ENCODE measurements around the gene PAAF1. TPM values are rescaled to one million over a fixed set of nuclear protein-coding genes. Genes with fewer than 3 reads are reported as not detected.
A peak's percentile ranks its signal among the peaks of the same experiment; 100 is the strongest.

PAAF1 gene
- total RNA-seq, 1 donor from 2014 or later = 22.0 TPM

DNA sequence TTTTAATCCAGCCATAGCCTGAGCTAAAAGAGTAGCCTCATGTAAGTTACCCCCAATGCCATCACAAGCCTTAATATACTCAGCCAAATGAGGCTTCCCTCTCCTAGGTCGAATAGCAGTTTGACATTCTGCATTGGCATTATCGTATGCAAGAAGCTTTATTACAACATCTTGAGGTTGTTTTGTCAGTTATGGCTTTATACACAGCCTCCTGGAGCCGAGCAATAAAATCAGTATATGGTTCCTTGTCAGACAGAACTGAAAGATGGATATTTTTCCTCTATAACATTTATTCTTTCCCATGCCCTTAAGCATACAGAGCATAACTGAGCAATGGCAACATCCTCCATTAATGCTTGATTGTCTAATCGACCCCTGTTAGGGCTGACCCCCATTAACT is 68.6 kb downstream of the PAAF1 start:
- DNase-seq (ENCODE audit: low read depth) = no peak

DNA sequence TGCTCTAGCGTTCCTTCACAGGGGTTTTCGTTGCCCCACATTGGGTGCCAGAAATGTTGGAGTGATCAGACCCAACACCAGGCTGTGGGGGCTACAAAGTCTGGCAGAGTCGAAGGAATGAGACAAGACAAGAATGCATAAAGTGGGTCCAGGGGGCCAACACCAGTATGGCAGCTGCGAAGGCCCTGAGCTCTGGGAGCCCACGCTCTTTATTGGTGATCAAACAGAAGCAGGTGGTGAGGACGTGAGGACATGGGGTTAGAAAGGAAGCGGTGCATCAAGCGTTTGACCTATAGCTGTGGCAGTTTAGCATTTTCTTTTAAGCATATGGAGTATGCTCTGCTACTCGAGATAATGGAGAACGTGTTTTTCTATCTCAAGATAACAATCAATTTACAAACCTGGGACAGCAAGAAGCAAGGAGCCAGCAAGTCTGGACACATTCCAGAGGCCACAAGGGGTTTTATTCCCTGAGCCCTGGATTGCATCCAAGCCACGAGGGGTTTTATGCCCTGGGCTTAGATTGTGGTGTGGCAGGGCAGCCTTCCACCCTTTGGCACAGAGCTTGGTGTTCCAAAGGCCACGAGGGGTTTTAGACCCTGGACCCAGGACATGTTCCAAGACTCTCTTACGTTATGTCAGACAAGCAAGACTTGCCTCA is 70.1 kb downstream of the PAAF1 start:
- no peak for DNase-seq (ENCODE audit: low read depth)

DNA sequence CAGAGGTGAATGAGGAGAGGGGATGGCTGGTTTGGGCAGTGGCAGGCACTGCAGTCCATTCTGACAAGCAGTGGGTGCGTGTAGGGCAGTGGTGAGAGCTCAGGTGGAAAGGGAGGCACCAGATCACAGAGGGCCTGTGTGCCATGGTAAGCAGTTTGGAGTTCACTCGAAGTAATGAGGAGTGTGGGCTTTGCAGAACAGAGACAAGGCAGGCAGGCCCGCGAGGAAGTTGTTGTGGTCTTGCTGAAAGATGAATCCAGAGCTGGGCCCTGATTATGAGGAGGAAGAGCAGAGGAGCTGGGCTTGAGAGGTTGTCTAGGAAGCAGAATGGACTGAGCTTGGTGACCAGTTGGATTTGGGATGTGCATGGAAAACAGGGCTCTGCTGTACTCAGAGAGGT is 72.4 kb downstream of the PAAF1 start:
- DNase-seq (ENCODE audit: low read depth) = no peak

DNA sequence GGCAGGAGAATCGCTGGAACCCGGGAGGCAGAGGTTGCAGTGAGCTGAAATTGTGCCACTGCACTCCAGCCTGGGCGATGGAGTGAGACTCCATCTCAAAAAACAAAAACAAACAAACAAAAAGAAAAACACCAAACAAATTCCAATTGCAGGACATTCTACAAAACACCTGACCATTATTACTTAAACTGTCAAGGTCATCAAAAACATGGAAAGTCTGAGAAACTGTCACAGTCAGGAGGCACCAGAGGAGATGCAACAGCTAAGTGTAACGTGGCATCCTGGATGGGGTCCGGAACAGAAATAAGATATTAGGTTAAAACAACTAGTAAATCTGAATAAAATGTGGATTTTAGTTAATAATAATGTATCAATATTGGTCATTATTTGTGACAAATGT is 73.1 kb downstream of the PAAF1 start:
- no peak for DNase-seq (ENCODE audit: low read depth)

DNA sequence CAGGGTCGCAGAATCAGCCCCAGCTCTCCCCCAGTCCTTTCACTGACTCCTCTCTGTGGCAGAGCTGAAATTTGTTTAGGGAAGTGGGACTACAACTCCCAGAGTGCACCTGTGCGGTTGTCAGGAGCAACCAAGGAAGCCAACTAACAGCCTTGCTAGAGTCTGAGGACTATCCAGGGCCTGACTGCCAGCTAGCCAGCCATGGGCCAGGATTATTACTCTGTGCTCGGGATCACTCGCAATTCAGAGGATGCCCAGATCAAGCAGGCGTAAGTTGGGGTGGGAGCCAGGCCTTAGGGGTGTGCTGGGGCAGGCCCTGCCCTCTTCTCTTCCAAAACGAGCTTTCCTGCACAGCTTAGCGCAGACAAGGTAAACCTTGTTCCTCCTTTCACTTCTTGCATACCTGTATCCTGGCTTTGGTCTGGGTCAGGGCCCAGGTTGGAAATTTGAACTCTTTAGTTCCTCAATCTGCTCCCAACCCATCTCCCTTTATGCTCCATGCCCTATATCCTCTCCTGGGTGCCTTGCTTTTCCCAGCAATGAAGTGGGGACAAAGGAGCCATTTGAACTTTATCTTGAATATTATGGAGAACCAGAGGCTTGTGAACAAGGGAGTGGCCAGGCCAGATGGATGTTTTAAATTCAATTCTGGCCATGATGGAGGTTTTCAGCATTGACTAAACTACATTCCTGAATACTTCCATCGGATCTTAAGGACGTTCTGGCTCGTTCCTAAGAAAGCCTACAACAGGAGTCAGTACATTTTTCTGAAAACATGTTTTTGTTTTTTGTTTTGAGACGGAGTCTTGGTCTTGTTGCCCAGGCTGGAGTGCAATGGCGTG is 74.3 kb downstream of the PAAF1 start, which contains the start of gene DNAJB13:
Gene DNAJB13, plus strand, starts transcription at position 158 of the 842 bp plus-strand sequence. Its CDS starts 44 bp downstream, at position 202.
- peak; percentile 58 for DNase-seq (ENCODE audit: low read depth)

DNA sequence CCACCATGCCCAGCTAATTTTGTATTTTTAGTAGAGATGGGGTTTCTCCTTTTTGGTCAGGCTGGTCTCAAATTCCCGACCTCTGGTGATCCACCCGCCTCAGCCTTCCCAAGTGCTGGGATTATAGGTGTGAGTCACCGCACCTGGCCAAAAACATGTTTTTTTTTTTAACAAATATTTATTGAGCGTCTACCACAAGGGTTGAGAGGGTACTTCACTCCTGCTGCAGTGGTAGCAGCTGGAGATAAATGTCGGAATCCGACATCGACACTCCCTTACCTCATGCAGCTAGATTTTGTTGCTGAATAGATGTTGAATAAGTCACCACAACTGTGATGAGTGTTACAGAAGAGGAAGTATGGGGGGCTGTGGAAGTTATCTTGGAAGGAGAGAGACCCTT is 75.0 kb downstream of the PAAF1 start:
- no peak for DNase-seq (ENCODE audit: low read depth)

DNA sequence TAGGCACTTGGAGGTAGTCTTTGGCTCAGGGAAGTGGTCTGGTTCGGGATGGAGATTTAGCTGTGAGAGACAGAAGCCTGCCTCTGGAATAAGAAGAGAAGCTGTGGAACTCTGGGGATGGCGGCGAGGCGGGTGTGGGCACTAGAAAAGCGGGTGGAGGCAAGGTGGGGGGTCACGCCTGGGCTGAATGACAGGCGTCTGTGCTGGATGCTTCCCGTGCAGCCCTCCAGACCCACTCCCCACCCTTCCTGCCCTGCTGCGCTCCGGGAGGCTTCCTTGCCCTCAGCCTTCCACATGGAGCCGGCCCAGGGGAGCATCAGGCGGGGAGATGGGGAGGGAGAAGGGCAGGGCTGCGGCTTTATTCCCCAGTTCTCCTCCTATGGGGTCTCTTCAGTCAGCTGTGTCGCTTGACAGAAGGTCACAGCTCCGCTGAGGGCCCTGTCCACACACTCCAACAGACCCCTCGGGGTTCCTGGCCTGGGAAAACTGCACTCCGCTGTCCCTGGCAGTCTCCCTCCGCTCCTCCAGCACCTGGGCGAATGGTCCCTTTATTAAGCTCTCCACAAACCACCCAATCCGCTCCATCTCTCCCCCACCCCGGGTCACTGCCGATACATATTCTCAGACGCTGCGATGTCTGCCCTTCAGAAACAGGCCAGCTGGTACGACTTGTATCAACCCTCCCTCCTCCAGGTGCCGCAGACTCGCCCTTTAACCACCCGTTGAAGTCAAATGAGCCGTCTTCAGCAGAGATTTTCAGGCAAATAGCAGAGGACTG is 80.3 kb downstream of the PAAF1 start:
- no peak for DNase-seq (ENCODE audit: low read depth)

DNA sequence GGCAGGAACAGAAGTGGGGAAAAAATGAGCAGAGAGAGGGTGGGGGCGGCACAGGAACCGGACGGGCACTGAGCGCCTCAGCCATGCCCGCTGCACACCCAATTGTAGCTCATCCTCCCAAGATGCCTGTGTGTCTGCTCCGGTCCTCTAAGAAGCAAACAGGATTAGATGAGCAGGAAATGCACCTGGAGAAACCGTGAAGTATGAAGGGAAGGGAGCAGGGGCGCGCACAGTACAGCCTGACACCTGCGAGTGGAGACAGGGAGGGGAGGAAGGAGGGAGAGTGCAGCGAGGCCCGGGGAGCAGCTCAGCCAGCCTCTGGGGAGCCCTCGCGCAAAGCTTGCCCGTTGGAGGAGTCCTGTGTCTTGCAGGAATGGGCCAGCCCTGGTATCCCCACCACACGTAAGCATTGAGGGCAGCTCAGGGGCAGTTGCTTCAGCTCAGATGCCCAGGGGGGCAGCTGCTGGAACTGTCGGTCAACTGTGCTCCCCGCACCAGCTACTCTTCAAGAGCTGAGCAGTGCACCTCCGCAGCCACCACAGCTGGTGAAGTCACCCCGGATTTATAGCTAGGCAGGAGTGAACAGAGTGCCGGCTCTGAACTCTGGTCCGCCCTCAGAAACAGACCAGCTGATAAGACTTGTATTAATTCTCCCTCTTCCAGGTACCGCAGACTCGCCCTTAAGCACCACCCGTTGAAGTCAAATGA is 81.0 kb downstream of the PAAF1 start:
- no peak for DNase-seq (ENCODE audit: low read depth)

DNA sequence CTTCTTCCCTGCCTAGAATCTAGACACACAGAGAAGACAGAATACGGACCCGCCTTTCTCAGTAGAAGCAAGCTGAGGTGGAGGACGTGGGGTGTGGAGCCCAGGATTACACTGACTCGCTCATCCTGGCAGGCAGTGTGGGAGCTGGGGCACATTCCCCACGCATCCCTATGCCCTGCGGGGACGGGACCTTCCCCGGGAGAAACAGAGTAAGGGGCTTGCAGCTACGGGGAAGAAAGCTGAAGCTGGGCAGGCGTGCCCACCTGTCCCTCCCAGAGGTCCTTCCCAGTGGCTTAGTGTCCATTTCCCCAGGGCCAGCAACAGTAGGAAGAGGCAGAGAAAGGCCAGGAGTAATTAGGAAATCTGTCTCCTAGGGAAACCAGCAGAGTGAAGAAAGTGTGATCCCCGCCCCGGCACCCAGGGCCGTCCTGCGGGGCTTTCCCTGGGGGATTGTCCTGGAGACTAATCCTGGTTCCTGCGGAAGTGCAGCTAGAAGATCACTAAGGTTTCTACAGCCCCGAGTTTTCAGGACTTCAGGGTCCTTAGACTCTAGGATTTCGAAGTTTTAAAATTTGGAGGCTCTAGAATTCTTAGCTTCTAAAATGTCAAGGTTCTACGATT is 81.8 kb downstream of the PAAF1 start:
- no peak for DNase-seq (ENCODE audit: low read depth)

DNA sequence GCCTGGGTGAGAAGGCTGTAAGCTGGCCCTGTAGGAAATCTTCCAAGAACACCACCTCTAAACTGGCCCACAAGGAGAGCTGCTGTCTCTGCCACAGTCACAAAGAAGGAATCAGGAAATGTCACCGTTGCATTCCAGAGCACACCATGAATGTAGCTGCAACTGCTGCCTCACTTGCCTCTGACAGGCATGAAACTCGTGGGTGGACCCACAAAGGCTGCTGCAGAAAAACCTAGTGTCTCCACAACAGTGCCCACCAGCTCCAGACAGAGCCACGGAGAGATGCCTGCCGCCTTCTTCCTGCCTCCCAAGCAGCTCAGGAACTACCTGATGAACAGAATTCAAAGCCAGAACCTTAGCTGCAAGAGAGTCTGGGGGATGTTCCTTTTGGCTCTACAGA is 84.5 kb downstream of the PAAF1 start:
- DNase-seq (ENCODE audit: low read depth) = peak; percentile 49

DNA sequence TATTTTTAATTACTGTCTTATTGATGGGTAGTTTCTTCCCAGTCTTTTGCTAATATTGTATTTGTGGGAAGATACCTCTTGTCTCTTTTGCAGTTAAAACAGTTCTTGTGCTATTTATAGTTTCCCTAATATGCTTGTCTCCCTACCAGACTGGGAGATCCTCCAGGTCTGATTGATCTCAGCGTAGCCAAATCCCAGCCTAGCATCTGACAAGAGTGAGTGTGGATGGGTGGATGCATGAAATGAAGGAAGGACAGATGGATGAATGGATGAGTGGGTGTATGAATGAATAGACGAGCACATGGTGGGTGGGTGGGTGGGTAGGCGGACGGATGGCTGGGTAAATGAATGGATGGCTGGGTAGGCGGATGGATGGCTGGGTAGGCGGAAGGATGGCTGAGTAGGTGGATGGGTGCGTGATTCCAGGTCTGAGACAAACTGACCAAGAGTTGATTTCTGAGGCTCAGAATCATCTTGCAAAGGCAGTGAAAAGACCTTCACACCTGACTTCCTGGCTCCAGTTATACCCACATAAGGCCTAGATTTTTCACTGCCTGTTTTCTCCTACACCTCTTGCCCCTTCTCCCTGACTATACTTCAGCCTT is 85.4 kb downstream of the PAAF1 start:
- DNase-seq (ENCODE audit: low read depth) = no peak

DNA sequence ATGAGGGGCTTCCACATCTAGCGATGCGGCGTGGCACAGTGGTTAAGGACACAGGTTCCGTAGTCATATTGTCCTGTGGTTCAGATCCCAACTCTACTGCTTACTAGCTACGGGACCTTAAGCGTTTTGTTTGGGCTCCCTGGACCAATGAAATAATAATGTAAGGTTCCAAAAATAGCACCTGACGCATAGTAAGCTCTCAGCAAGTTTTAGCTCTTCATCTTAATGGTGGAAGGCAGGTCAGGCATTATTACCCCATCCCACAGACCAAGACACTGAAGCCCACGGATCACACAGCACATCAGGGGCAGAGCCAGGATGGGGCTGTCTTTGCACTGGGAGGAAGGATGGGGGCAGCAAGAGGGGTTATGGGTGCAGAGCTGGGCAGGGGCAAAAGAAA is 87.1 kb downstream of the PAAF1 start:
- no peak for DNase-seq (ENCODE audit: low read depth)

DNA sequence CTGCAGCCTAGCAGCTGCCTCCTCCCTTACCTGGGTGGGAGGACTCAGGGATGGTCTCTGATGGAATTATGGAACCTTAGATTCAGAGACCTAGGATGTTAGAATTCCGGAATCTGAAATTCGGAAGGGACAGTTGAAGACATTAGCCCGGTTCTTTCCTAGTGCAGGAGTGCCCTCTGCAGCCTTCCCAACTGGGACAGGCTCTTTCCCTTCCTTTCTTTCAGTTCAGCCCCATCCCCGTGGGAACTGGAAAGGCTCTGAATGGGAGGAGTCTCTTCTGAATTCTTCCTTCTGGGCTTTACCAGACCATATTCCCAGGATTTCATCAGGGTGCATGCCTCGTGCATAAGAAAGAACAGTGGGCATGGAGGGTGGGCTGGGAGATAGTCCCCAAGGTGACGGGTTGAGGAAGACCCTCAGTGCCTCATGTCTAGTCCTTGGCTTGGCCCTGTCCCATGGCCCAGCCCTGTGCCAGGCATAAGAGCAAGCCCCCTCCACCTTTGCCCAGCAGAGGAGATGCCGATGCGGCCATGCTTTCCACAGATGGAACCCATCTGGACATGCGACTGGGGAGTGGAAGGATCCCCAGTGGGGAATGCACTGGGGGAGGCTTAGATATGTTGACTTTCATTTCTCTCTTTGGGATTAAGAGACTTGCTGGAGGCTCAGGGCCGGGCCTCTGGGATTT is 88.4 kb downstream of the PAAF1 start:
- no peak for DNase-seq (ENCODE audit: low read depth)

DNA sequence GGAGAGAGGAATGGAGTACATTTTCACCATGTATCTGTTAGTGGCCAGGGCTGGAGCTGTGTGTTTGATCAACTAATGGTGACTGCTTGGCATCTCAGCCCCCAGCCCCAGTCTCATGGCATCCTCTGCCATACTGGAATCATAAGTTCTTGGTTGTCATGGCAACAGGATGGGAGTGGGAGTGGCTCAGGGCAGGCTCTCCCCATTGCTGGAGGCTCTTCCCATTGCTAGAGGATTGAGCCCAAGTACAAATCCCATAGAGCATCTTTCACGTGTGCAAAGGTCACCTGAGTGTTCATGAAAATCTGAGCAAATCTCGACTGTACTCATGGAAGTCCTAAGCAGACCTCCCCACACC is 88.9 kb downstream of the PAAF1 start:
- DNase-seq (ENCODE audit: low read depth) = no peak

DNA sequence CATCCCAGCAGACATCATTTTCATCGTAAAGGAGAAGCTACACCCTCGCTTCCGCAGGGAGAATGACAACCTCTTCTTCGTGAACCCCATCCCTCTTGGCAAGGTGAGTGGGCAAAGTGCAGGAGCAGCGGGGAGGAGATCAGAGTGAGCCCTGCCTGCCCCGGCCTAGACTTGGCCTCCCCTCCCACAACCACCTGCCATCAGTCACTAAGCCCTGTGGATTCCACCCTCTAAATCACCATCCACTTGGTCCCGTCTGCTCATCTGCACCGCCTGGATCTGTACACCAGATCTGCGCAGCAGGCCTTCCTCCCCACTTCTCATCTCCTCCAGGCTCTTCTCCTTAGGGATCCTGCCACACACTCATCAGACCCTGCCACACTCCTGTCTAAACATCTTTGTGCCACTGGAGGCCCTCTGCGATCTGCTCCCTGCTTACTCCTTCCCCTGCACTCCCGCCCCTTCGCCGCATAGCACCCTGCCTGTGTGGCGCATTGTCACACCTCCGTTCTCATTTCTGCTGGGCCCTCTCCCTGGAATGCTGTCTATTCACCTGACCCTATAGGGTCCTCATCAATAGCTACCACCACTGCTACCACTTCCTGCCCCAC is 91.7 kb downstream of the PAAF1 start:
- DNase-seq (ENCODE audit: low read depth) = no peak

DNA sequence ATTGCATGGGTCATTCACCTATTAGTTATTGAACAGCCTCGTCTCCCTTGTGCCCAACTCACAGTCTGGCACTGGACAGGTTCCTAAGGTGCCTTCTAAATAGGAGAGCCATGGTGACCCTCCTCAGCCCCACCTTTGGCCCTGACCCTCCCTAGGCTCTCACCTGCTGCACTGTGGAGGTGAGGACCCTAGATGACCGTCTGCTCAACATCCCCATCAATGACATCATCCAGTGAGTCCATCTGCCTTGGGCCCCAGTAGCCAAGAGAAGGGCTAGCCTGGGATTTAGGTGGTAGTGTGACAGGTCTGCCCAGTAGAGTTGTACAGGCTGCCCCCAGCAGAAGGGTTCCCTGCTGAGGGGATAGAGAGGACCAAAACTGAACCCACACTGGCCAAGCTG is 92.3 kb downstream of the PAAF1 start:
- DNase-seq (ENCODE audit: low read depth) = no peak

DNA sequence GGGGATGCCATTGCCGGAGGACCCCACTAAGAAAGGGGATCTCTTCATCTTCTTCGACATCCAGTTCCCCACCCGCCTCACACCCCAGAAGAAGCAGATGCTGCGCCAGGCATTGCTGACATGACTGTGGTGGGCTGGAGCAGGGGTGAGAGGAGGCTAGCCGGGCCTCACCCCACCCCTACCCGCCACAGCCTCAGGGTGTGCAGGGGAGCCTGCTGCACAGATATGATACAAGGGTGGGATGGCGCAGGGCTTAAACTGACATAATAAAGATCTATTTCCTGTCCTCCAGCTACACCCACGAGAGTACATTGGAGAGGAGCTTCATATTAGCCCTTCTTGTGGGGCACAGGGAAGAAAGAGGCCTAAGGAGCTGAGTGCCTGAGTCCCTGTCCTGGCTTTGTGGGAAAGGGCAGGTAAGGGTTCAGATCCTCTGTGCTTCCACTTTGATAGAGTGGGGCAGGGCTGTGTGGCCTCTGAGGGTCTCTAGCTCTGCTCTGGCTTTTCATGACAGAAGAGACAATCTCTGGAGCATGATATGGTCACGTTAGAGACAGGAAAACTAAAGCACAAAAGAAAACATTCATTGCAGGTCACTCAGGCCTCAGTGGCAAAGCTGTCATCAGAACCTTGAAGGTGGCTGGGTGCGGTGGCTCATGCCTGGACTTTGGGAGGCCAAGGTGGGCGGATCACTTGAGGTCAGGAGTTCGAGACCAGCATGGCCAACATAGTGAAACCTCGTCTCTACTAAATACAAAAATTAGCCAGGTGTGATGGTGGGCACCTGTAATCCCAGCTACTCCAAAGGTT is 93.4 kb downstream of the PAAF1 start:
- no peak for DNase-seq (ENCODE audit: low read depth)

DNA sequence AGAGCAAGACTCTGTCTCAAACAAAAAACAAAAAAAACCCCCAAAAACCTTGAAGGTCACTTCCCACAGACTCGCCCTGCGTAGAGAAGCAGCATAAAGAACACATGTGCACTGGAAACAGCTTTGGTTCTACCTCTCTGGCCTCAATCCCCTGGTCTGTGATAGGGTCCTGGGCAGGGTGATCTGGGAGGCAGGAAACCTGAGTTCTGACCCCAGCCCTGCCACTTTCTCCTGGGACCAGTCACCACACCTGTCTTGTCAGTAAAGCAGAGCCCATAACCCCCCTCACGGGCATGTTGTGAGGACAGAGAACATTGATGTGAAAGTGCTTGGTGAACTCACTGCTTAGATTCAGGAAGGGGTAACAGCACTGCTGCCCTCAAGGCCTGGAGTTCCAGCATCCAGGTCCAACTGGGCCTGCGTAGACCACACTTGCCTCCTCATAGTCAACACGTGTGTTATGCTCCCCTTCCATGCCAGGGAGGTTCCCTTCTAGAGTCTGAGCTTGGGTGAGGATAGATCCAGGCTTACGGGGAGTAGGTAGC is 94.4 kb downstream of the PAAF1 start:
- no peak for DNase-seq (ENCODE audit: low read depth)

DNA sequence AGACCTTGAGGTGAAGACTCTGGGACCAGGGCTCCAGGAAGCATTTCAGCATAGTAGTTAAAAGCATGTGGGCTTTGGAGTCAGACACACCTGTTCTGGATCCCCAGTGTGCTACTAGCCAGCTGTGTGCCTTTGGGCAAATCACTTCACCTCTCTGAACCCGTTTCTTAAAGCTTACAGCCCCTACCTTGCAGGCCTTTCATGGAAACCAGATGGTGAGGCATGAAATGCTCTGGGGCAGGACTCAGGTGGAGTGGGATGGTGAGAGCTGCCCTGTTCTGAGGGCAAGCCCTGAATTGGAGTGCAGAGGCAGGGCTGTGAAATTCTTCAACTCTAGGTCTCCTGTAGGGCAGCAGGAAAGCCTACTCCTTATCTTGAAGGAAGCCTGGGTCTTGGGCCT is 95.4 kb downstream of the PAAF1 start:
- no peak for DNase-seq (ENCODE audit: low read depth)

Data from renal cortical epithelial cell (primary cell).